Panc1 (cell line): ENCODE measurements around the gene E2F8. TPM values are rescaled to one million over a fixed set of nuclear protein-coding genes. Genes with fewer than 3 reads are reported as not detected.
A peak's percentile ranks its signal among the peaks of the same experiment; 100 is the strongest.

ENCODE experiments used
- ATAC-seq: fragments of 200-7000 bp; cut with Tn5 transposase; 2 replicates; pipeline ENCODE4 v1.9.1; 2020; ENCODE audit warnings: mild to moderate bottlenecking, moderate library complexity
- BruUV-seq: library from RNA; stranded (reverse); fragments of 400-500 nt; replicated peaks from 2 replicates; lab custom pipeline; 2021; lab: Mats Ljungman, UMichigan
- CTCF ChIA-PET: fragments of 300-600 bp; sonication (Branson Sonifier 250); formaldehyde crosslinking; loops from one replicate; lab custom pipeline; 2022; ENCODE audit warnings: antibody characterized with exemption; lab: Charles Lee
- POLR2A ChIA-PET: fragments of 300-600 bp; sonication (Branson Sonifier 250); formaldehyde crosslinking; loops from one replicate; lab custom pipeline; 2022; ENCODE audit warnings: antibody characterized with exemption; lab: Charles Lee
- DNase-seq: peaks from one replicate; pipeline ENCODE4 v3.0.0-alpha.2; 2010; ENCODE audit warnings: low read depth, low spot score
- H3K27ac ChIP-seq: 2 replicates; pipeline ENCODE4 v1.5.1; 2011; ENCODE audit warnings: mild to moderate bottlenecking, low read length, inconsistent platforms
- H3K27me3 ChIP-seq: fragments of 200-500 bp; sonication (Bioruptor generic); 2 replicates; pipeline ENCODE4 v1.6.0; 2014; ENCODE audit warnings: low read length, inconsistent platforms; ENCODE audit not compliant: control insufficient read depth, insufficient read depth
- H3K36me3 ChIP-seq: fragments of 200-500 bp; sonication (Bioruptor generic); 2 replicates; pipeline ENCODE4 v1.5.1; 2014; ENCODE audit warnings: inconsistent platforms, mild to moderate bottlenecking, low read length, moderate library complexity; ENCODE audit not compliant: control insufficient read depth, insufficient read depth
- H3K4me1 ChIP-seq: 2 replicates; pipeline ENCODE4 v1.5.1; 2011; ENCODE audit warnings: inconsistent platforms, mild to moderate bottlenecking, low read length, moderate library complexity; ENCODE audit not compliant: control insufficient read depth, insufficient read depth
- H3K4me3 ChIP-seq, 2 experiments: 2 replicates each; pipeline ENCODE4 v1.5.1; 2011 to 2012; ENCODE audit warnings: low read depth in 2 of 2, low read length in 2 of 2, mild to moderate bottlenecking in 2 of 2, inconsistent platforms in 1 of 2, moderate library complexity in 1 of 2
- H3K9me3 ChIP-seq: fragments of 200-500 bp; sonication (Bioruptor generic); 2 replicates; pipeline ENCODE4 v1.5.1; 2014; ENCODE audit warnings: low read depth, mild to moderate bottlenecking, inconsistent platforms, low read length, moderate library complexity; ENCODE audit not compliant: control insufficient read depth, insufficient read depth
- POLR2AphosphoS5 ChIP-seq: IDR thresholded peaks from 2 replicates; pipeline ENCODE4 v1.6.1; 2012; ENCODE audit warnings: mild to moderate bottlenecking, low read depth, low read length, moderate library complexity
- REST ChIP-seq, 2 experiments: IDR thresholded peaks; 2 replicates each; pipeline ENCODE4 v1.6.1; 2011 to 2012; ENCODE audit warnings: low read depth in 2 of 2, control low read depth in 1 of 2, low read length in 1 of 2, mild to moderate bottlenecking in 1 of 2, moderate library complexity in 1 of 2; ENCODE audit not compliant: insufficient read depth in 1 of 2
- SIN3A ChIP-seq: IDR thresholded peaks from 2 replicates; pipeline ENCODE4 v1.6.1; 2012; ENCODE audit warnings: low read depth, mild to moderate bottlenecking, low read length, moderate library complexity, borderline replicate concordance; ENCODE audit not compliant: insufficient read depth
- TCF7L2 ChIP-seq: IDR thresholded peaks from 2 replicates; pipeline ENCODE4 v1.6.1; 2011; ENCODE audit warnings: mild to moderate bottlenecking, low read depth, low read length, inconsistent platforms
- in situ Hi-C: cut with HindIII; loops from 2 replicates; pipeline ENCODE4 v1.10.0; 2016; ENCODE audit warnings: low sequenced_read_pairs, low pct_unique_long_range_greater_than_20kb
- intact Hi-C: fragments of 100-400 bp; cut with micrococcal nuclease; formaldehyde crosslinking; loops from one replicate; pipeline ENCODE4 v1.10.0; 2022; ENCODE audit not compliant: unreplicated experiment
- total RNA-seq: library from RNA; stranded (reverse); gene quantifications from one replicate; pipeline ENCODE4 v1.2.1, GENCODE V29; 2021; ENCODE audit not compliant: unreplicated experiment
- TF ChIP-seq, protein P1 (sequence below): fragments of 450-650 bp; IDR thresholded peaks from 2 replicates; pipeline ENCODE4 v1.5.1; 2017; ENCODE audit warnings: mild to moderate bottlenecking

E2F8 gene
- total RNA-seq, 1 experiment from 2014 or later, result 14.2 TPM

GRCh38 chr11:19226378-19227195, 14.2 kb downstream of the E2F8 start:
- POLR2A ChIA-PET, result no interaction called here
- no peaks in the 10 kb centered on the region for H3K4me1 ChIP-seq
- no peak overlapping the region for H3K4me3 ChIP-seq
- ATAC-seq (no peak), DNase-seq (no peak)
- intact Hi-C loops (no loop called here), in situ Hi-C loops (no loop called here)
- CTCF ChIA-PET, result no interaction called here
- TF ChIP-seq SIN3A, result no peak
- TF ChIP-seq, protein P1, sequence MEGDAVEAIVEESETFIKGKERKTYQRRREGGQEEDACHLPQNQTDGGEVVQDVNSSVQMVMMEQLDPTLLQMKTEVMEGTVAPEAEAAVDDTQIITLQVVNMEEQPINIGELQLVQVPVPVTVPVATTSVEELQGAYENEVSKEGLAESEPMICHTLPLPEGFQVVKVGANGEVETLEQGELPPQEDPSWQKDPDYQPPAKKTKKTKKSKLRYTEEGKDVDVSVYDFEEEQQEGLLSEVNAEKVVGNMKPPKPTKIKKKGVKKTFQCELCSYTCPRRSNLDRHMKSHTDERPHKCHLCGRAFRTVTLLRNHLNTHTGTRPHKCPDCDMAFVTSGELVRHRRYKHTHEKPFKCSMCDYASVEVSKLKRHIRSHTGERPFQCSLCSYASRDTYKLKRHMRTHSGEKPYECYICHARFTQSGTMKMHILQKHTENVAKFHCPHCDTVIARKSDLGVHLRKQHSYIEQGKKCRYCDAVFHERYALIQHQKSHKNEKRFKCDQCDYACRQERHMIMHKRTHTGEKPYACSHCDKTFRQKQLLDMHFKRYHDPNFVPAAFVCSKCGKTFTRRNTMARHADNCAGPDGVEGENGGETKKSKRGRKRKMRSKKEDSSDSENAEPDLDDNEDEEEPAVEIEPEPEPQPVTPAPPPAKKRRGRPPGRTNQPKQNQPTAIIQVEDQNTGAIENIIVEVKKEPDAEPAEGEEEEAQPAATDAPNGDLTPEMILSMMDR, result no peak
- TF ChIP-seq TCF7L2, result no peak
- no peak for TF ChIP-seq POLR2AphosphoS5
- TF ChIP-seq REST (IDR thresholded peaks at IDR 0.05; ENCODE audit: insufficient read depth in 1 of 2, low read depth in 2 of 2, low read length in 1 of 2), result no peak
- peaks cover 7% of the 10 kb centered on the region for H3K36me3 ChIP-seq
- no TSS peak for BruUV-seq
- H3K27me3 ChIP-seq, result no peaks in the 10 kb centered on the region
- H3K9me3 ChIP-seq, result no peaks in the 10 kb centered on the region
- no peak overlapping the region for H3K27ac ChIP-seq

GRCh38 chr11:19225581-19225980, 15.2 kb downstream of the E2F8 start:
- peaks cover 7% of the 10 kb centered on the region for H3K36me3 ChIP-seq
- no peak overlapping the region for H3K4me3 ChIP-seq
- ATAC-seq (no peak), DNase-seq (no peak)
- in situ Hi-C loops, result no loop called here
- no TSS peak for BruUV-seq
- no peaks in the 10 kb centered on the region for H3K9me3 ChIP-seq
- ChIA-PET POLR2A (no interaction called here), CTCF (no interaction called here)
- no peak overlapping the region for H3K27ac ChIP-seq
- intact Hi-C loops, result no loop called here
- H3K27me3 ChIP-seq, result no peaks in the 10 kb centered on the region
- no peaks in the 10 kb centered on the region for H3K4me1 ChIP-seq
- no peak for TF ChIP-seq POLR2AphosphoS5

DNA sequence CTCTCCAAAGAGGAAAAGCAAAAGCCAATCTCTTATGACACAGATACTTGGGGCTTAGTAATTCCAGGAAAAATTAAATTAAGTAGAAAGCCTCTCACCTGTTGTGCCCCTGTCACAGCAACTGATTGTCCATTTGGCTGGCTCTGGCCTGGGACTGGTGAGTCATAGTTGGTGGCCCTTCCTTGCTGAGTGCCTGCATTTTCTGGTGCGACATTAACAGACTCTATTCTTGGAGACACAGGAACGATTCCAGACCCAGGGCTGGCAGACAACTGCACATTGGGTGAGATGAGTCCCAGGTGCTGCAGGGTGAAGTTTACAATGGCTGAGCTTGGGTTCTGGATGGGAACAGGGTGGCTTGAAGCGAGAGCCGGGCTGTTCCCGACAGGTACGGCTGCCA, 15.6 kb downstream of the E2F8 start:
- Histone ChIP-seq H3K27ac (no peak overlapping the region), H3K27me3 (no peaks in the 10 kb centered on the region), H3K36me3 (peaks cover 7% of the 10 kb centered on the region), H3K4me1 (no peaks in the 10 kb centered on the region), H3K9me3 (no peaks in the 10 kb centered on the region), H3K4me3 (no peak overlapping the region)
- no peak for DNase-seq
- POLR2A ChIA-PET, result interaction anchor here (0.5 kb wide), 1 partner anchor 19 kb away, joined by 3 read pairs; no protein-coding TSS in a partner anchor
- in situ Hi-C loops, result no loop called here
- no peak for ATAC-seq
- intact Hi-C loops, result no loop called here
- CTCF ChIA-PET, result no interaction called here
- TSS peak; percentile 34 for BruUV-seq
- TF ChIP-seq SIN3A, result no peak
